ENCODE measurements around the gene SERP2.

SERP2 gene

DNA sequence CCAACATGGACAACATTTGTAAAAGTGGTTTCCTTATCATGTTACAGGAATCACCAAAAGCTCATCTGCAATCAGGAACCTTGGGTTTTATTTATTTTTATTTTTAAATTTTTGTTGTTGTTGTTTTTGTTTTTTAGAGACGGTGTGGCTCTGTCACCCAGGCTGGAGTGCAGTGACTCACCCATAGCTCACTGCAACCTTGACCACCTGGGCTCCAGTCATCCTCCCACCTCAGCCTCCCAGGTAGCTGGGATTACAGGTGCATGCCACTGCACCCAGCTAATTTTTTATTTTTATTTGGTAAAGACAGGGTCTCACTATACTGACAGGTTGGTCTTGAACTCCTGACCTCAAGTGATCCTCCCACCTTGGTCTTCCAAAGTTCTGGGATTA, 13.6 kb upstream of the SERP2 start:
- DNase-seq (ENCODE audit: low read depth): no peak

GRCh38 chr13:44362394-44363040, 11.1 kb upstream of the SERP2 start:
- DNase-seq (ENCODE audit: low read depth): no peak

DNA sequence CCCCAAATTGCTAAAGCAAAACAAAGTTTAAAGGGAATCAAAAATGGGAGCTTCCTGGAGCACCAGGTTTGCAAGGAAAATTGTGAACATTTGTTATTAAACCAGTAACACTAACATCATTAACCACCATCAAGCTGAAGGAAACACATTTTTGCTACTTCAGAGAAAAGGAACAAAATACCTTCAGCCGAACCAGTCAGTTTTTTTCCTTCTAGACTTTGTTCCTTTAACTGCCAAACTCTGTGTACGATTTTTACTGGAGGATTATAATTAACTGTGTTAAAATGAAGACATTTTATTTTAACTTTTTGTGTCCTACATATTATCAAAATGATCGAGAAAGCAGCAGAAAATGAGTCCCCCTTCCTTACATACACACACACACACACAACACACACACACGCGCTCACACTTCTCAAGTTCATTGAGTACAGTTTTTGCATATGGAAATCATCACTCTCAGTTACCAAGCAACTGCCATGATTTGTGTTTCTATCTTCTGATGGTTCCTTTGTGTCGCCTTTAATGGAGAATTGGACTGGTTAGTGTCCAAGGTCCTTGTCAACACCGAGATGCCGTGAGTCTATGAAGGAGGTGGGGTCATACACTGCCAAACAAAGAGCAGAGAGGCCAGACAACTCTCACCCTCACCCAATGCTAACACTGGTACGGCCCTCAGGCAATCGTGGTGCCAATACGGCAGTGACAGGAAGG, 9.8 kb upstream of the SERP2 start:
- no peak for DNase-seq (ENCODE audit: low read depth)

- DNase-seq (ENCODE audit: low read depth): no peak
Measured at GRCh38 chr13:44364345-44365000, 9.2 kb upstream of the SERP2 start.

DNA sequence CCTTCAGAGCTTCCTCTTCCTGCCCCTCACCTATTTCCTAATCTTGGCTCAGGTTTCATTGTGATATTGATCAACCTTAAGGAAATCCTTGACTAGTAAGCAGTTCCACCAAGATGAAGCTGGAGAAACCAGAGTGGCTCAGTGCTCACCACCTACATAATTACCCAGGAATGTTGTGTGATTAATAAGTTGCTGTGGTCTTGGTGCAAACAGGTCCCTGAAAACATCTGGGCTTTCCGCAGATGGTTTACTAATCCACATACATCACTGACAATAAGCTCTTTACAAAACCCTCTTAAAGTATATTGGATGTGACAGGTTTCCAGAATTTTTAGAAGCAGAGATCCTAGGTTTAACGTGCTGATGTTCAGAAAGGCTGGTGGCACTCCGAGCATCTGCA, 8.6 kb upstream of the SERP2 start:
- no peak for DNase-seq (ENCODE audit: low read depth)

DNA sequence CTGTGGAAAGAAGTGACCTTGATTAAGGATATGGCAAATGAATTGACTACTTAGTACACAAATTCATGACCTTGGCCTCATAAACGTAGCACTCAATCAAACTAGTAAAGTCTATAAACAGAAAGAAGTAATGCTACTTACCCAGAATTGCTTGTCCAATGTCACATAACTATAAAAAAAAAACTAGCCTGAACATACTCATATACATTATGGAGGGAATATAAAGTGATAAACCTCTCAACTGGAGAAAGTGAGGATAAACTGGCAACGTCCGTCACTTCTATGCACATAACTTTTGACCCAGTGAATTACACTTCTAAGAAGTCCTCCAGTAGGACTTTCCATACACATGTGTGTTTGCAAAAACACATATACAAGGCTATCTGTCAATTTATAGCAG, 7.7 kb upstream of the SERP2 start:
- no peak for DNase-seq (ENCODE audit: low read depth)

GRCh38 chr13:44368062-44368591, 5.5 kb upstream of the SERP2 start:
- DNase-seq (ENCODE audit: low read depth): no peak

- DNase-seq (ENCODE audit: low read depth): no peak
Measured at GRCh38 chr13:44368599-44369368, 4.8 kb upstream of the SERP2 start.

GRCh38 chr13:44371421-44371820, 2.2 kb upstream of the SERP2 start:
- DNase-seq (ENCODE audit: low read depth): no peak

GRCh38 chr13:44373247-44373600, 400 bp upstream of the SERP2 start:
- DNase-seq (ENCODE audit: low read depth): no peak

DNA sequence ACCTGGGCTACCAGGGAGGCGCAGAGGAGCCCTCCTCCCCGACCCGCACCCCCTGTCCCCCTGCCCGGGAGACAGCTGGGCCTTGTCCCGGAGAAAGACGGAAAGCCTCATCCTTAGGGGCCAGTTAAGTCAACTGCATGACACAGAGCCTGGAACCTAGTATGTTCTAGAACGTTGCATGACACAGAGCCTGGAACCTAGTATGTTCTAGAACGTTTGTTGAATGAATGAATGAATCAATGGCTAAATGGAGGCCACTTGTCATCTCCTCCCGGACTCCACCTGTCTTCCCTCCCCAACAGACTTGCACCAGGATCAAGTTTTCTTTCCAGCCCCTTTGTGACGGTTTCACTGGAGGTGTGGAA, 706 bp downstream of the SERP2 start:
- DNase-seq (ENCODE audit: low read depth): no peak

- DNase-seq (ENCODE audit: low read depth): no peak
Measured at GRCh38 chr13:44378277-44378676, 4.7 kb downstream of the SERP2 start.

GRCh38 chr13:44379885-44380284, 6.3 kb downstream of the SERP2 start:
- DNase-seq (ENCODE audit: low read depth): no peak

- DNase-seq (ENCODE audit: low read depth): no peak
Measured at GRCh38 chr13:44380404-44381165, 7.0 kb downstream of the SERP2 start.

DNA sequence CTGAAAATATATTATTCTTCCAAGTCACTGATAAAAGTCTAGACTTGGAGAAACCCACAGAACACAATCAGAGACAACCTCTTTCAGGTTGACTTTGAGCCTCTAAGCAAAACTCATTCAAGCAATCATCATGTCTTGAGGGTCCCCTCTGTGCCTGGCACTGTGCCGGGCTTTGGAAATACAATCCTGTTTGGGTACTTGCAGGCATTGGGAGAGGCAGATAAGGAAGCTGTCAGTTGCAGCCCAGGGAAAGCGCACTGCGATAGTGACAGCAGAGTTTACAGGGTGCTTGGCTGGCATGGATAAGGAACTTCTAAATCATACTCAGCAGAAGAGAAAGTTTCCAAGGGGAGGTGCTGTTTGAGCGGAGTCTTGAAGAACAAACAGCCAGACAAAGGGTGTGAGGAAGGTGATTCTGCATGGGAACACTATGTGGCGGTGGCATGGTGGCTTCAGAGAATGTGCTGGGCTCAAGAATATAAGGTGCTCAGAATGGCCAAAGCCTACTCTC, 9.1 kb downstream of the SERP2 start:
- DNase-seq (ENCODE audit: low read depth): no peak

- no peak for DNase-seq (ENCODE audit: low read depth)
Measured at GRCh38 chr13:44383945-44384344, 10.3 kb downstream of the SERP2 start.

DNA sequence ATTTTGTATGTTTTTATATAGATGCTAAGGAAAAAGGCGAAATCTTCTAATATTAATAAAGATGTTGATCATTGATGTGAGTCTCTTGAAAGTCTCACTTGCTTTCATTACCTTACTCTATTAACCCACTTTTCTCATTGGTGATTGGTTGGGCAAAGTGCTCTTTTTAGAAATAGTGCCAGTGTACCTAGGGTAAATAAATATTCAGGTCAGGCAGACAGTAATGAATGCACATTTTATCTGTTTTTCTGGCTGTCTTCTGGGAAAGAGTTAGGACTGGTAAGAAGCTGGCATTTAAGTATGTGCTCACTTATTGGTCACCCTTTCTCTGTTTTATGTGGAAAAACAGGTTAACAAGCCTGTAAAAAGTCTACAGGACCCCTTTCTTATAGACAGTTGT, 11.2 kb downstream of the SERP2 start:
- no peak for DNase-seq (ENCODE audit: low read depth)

DNA sequence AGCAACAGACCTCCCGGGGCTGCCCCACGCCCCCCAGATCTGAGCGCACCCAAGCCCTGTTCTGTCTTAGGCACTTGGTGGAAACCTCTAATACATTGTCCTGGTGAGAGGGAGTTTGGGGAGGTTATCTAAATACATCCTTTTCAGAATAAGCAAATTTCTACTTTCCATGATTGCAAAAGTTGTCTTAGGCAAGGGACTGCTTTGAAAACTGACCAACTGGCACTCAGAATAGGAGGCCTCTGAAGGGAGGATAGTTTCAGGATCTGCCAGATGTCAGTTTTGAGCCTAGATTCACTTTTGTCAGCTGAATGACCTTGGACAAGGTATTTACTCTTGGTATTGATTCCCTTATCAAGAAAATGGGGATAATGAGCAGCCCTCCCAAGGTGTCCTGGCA, 11.8 kb downstream of the SERP2 start:
- DNase-seq (ENCODE audit: low read depth): no peak

DNA sequence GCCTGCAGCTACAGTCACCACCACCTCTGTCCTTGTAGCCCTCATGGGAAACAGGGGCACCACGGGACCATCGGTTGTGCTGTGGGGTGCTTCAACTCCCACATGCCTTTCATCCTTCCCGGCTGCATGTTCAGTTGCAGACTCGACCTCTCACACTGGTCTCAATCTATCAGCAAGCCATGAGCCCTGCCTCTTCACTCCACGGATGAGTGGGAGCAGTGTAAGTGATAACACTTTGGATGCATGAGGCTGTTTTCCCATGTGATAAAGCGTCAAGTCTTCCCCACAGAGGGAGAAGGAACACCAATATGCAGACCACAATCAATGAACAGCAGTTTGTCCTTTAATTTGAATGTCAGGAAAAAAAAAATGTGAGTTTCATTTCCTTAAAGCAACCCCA, 12.2 kb downstream of the SERP2 start:
- DNase-seq (ENCODE audit: low read depth): no peak

DNA sequence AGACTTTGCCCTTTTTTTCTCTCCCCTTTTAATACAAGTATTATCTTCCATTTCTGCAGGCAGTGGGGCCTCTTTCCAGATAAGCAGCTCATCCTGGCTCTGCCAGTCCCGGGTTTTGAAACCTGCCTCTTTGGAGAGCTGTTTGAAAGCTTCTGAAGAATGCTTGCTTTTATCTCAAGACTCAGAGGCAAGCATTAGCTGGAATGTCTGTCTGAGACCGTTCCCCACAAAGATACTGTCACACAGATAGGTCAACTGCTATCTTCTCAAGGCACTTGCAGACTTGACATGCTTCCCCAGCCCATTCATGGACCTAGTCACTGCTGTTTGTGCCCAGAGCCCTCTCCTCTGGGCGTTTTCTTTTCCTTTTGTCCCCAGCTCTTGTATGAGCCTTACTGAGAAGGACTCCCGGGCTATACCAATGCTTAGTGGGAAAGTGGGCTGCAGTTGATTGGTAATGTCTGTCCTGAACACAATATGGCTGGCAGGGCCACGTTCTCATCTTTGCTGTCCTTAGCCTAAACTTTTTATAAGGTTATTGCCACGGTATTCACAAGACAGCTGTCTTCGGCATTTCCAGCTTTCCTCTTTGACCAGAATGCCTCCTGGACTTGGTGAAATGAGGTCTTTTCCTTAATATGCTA, 13.4 kb downstream of the SERP2 start:
- no peak for DNase-seq (ENCODE audit: low read depth)

- DNase-seq (ENCODE audit: low read depth): no peak
Measured at GRCh38 chr13:44388427-44389059, 14.9 kb downstream of the SERP2 start.

Data from stimulated activated CD8-positive, alpha-beta memory T cell treated with anti-CD3 and anti-CD28 coated beads, Interleukin-4, amount 100 ng/mL, for 24 hours (primary cell).